AG04450 (cell line): ENCODE measurements around the gene XYLT1. TPM values are rescaled to one million over a fixed set of nuclear protein-coding genes. Genes with fewer than 3 reads are reported as not detected.

Experiments used
- CTCF ChIA-PET: fragments of 300-600, 350-600 bp; formaldehyde crosslinking; extraction: SDS; loops from one replicate; lab custom pipeline; 2022; ENCODE audit warnings: antibody characterized with exemption, inconsistent platforms; lab: Charles Lee
- POLR2A ChIA-PET: fragments of 350-600 bp; formaldehyde crosslinking; extraction: SDS; loops from one replicate; lab custom pipeline; 2021; ENCODE audit warnings: antibody characterized with exemption, inconsistent platforms; lab: Yijun Ruan, JAX
- DNase-seq: peaks from one replicate; pipeline ENCODE4 v3.0.0-alpha.2; 2011; ENCODE audit warnings: low read depth, low spot score
- H3K27ac ChIP-seq: one replicate; pipeline ENCODE4 v1.5.1; 2012; ENCODE audit warnings: low read depth, low read length, control low read depth
- H3K27me3 ChIP-seq: one replicate; pipeline ENCODE4 v1.6.0; 2012; ENCODE audit warnings: low read length; ENCODE audit not compliant: control insufficient read depth, insufficient read depth
- H3K4me3 ChIP-seq: 2 replicates; pipeline ENCODE4 v1.5.1; 2011; ENCODE audit warnings: mild to moderate bottlenecking, low read depth, low read length, control low read depth
- H3K9me3 ChIP-seq: 2 replicates; pipeline ENCODE4 v1.5.1; 2012; ENCODE audit warnings: low read length; ENCODE audit not compliant: control insufficient read depth, insufficient read depth
- CTCF ChIP-seq: IDR thresholded peaks from 2 replicates; pipeline ENCODE4 v1.5.1; 2011; ENCODE audit warnings: low read depth, low read length, control low read depth, inconsistent platforms
- polyA plus RNA-seq: library from polyadenylated mRNA; depleted of rRNA; stranded (reverse); fragments of >200 nt; gene quantifications from 2 replicates; pipeline ENCODE4 v1.2.3, GENCODE V29; 2011

Gene XYLT1
- polyA plus RNA-seq, 1 experiment: 6.7 TPM

GRCh38 chr16:17166095-17166494, 304.7 kb downstream of the XYLT1 start:
- TF ChIP-seq CTCF: no peak
- ChIA-PET CTCF (interaction anchor here (0.7 to 1.1 kb wide), 2 partner anchors 301 to 413 kb away, joined by 3 read pairs; no protein-coding TSS in a partner anchor), POLR2A (no interaction called here)
- no peaks in the 10 kb centered on the region for H3K9me3 ChIP-seq
- H3K4me3 ChIP-seq: no peak overlapping the region
- H3K27me3 ChIP-seq: no peaks in the 10 kb centered on the region
- no peak overlapping the region for H3K27ac ChIP-seq
- DNase-seq: no peak

GRCh38 chr16:17162560-17162959, 308.2 kb downstream of the XYLT1 start:
- TF ChIP-seq CTCF: no peak
- Histone ChIP-seq H3K9me3 (no peaks in the 10 kb centered on the region; the same call in 1 of the 2 replicates), H3K27ac (no peak overlapping the region), H3K27me3 (no peaks in the 10 kb centered on the region), H3K4me3 (no peak overlapping the region)
- ChIA-PET POLR2A (no interaction called here), CTCF (no interaction called here)
- no peak for DNase-seq

GRCh38 chr16:17160920-17161431, 309.8 kb downstream of the XYLT1 start:
- H3K4me3 ChIP-seq: no peak overlapping the region
- TF ChIP-seq CTCF: no peak
- ChIA-PET POLR2A (no interaction called here), CTCF (no interaction called here)
- no peak overlapping the region for H3K27ac ChIP-seq
- no peaks in the 10 kb centered on the region for H3K27me3 ChIP-seq
- H3K9me3 ChIP-seq: no peaks in the 10 kb centered on the region; the same call in 1 of the 2 replicates
- no peak for DNase-seq

- ChIA-PET POLR2A (no interaction called here), CTCF (no interaction called here)
- H3K27me3 ChIP-seq: no peaks in the 10 kb centered on the region
- H3K9me3 ChIP-seq: no peaks in the 10 kb centered on the region; the same call in 1 of the 2 replicates
- H3K4me3 ChIP-seq: no peak overlapping the region
- no peak for TF ChIP-seq CTCF
- DNase-seq: no peak
- H3K27ac ChIP-seq: no peak overlapping the region
These were observed 310.4 kb downstream of the XYLT1 start for GRCh38 chr16:17160285-17160853.

- H3K27ac ChIP-seq: no peak overlapping the region
- POLR2A ChIA-PET: no interaction called here
- H3K9me3 ChIP-seq: no peaks in the 10 kb centered on the region; the same call in 1 of the 2 replicates
- H3K4me3 ChIP-seq: no peak overlapping the region
- no peak for TF ChIP-seq CTCF
- no peak for DNase-seq
- CTCF ChIA-PET: no interaction called here
- H3K27me3 ChIP-seq: no peaks in the 10 kb centered on the region
These were observed 311.1 kb downstream of the XYLT1 start for GRCh38 chr16:17159617-17160016.
